Esophagus muscularis mucosa (tissue), 4 donors: Measurements from ENCODE around the gene CHRNA4.
"Not testable (repeated sequence)": the region's sequence is repeated elsewhere in the genome, so short reads cannot be mapped to it uniquely, and the experiment has no call there.

Source experiments
- EP300 ChIP-seq: sonication (generic); formaldehyde crosslinking; IDR thresholded peaks from one replicate; pipeline ENCODE4 v1.6.1; 2017; ENCODE audit warnings: antibody characterized with exemption
- POLR2A ChIP-seq: fragments of 450-650 bp; IDR thresholded peaks from one replicate; pipeline ENCODE4 v1.6.1; 2017; ENCODE audit warnings: antibody characterized with exemption, moderate library complexity, mild to moderate bottlenecking, low read depth
- POLR2AphosphoS5 ChIP-seq, 2 donors: sonication (generic); formaldehyde crosslinking; IDR thresholded peaks; one replicate each; pipeline ENCODE4 v1.6.1; 2017; ENCODE audit warnings: antibody characterized with exemption in 2 of 2
- TF ChIP-seq, protein P1 (sequence below), 3 experiments: fragments of 200-600 bp in 2 of 3; fragments of 450-650 bp in 1 of 3; sonication (generic) in 2 of 3; IDR thresholded peaks; one replicate each; pipeline ENCODE4 v1.5.1; 2017 to 2019; ENCODE audit warnings: antibody characterized with exemption in 3 of 3, mild to moderate bottlenecking in 2 of 3, moderate library complexity in 1 of 3

DNA sequence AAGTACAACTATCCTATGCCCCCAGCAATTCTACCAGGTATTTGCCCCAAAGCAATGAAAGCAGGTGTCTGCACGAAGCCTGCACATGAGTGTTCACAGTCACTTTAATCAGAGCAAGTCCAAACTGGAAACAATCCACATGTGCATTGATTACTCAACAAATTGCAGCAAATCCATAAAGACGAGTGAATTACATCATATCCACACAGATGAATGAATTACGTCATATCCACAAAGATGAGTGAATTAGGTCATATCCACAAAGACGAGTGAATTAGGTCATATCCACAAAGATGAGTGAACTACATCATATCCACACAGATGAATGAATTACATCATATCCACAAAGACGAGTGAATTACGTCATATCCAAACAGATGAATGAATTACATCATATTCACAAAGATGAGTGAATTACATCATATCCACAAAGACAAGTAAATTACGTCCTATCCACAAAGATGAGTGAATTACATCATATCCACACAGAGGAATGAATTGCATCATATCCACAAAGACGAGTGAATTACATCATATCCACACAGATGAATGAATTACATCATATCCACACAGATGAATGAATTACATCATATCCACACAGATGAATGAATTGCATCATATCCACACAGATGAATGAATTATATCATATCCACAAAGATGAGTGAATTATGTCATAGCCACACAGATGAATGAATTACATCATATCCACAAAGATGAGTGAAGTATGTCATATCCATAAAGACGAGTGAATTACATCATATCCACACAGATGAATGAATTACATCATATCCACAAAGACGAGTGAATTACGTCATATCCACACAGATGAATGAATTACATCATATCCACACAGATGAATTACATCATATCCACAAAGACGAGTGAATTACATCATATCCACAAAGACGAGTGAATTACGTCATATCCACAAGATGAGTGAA lies 21.7 kb downstream of the CHRNA4 start:
- not testable (repeated sequence) for TF ChIP-seq POLR2AphosphoS5 (IDR thresholded peaks at IDR 0.05); POLR2A; EP300
- TF ChIP-seq, protein P1, sequence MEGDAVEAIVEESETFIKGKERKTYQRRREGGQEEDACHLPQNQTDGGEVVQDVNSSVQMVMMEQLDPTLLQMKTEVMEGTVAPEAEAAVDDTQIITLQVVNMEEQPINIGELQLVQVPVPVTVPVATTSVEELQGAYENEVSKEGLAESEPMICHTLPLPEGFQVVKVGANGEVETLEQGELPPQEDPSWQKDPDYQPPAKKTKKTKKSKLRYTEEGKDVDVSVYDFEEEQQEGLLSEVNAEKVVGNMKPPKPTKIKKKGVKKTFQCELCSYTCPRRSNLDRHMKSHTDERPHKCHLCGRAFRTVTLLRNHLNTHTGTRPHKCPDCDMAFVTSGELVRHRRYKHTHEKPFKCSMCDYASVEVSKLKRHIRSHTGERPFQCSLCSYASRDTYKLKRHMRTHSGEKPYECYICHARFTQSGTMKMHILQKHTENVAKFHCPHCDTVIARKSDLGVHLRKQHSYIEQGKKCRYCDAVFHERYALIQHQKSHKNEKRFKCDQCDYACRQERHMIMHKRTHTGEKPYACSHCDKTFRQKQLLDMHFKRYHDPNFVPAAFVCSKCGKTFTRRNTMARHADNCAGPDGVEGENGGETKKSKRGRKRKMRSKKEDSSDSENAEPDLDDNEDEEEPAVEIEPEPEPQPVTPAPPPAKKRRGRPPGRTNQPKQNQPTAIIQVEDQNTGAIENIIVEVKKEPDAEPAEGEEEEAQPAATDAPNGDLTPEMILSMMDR (IDR thresholded peaks at IDR 0.05): not testable (repeated sequence)
